HEK293 (cell line): ENCODE results near the gene PLCXD1.

Experiments used
- CTCF ChIA-PET: fragments of 350-600 bp; formaldehyde crosslinking; extraction: SDS; loops from one replicate; lab custom pipeline; 2021; ENCODE audit warnings: antibody characterized with exemption; lab: Yijun Ruan, JAX
- POLR2A ChIA-PET: fragments of 300-600 bp; formaldehyde crosslinking; extraction: SDS; loops from one replicate; lab custom pipeline; 2020; ENCODE audit warnings: antibody characterized with exemption, inconsistent platforms; lab: Yijun Ruan, JAX
- H3K27ac ChIP-seq: fragments of 200-500 bp; sonication (Bioruptor generic); 2 replicates; pipeline ENCODE4 v1.5.1; 2014; ENCODE audit warnings: low read depth, low read length, control low read depth, inconsistent platforms; ENCODE audit errors: extremely low read depth
- H3K36me3 ChIP-seq, 2 experiments: fragments of 200-500 bp in 1 of 2; sonication (Bioruptor generic) in 1 of 2; 1 replicate in 1 of 2; 2 replicates in 1 of 2; pipeline ENCODE4 v1.5.1; 2014 to 2017; ENCODE audit warnings: inconsistent platforms in 2 of 2, low read length in 2 of 2; ENCODE audit not compliant: control insufficient read depth in 2 of 2, insufficient read depth in 1 of 2
- H3K4me1 ChIP-seq: fragments of 200-500 bp; sonication (Bioruptor generic); 2 replicates; pipeline ENCODE4 v1.5.1; 2014; ENCODE audit warnings: mild to moderate bottlenecking, low read length, inconsistent platforms; ENCODE audit not compliant: control insufficient read depth, insufficient read depth
- H3K4me3 ChIP-seq: 2 replicates; pipeline ENCODE4 v1.5.1; 2011; ENCODE audit warnings: low read depth, mild to moderate bottlenecking, control low read depth, low read length, moderate library complexity
- H3K9me3 ChIP-seq: fragments of 200-500 bp; sonication (Bioruptor generic); 2 replicates; pipeline ENCODE4 v1.5.1; 2014; ENCODE audit warnings: low read depth, low read length, inconsistent platforms; ENCODE audit not compliant: control insufficient read depth, insufficient read depth
- BCL11A ChIP-seq: fragments of 450-650 bp; formaldehyde crosslinking; IDR thresholded peaks from 2 replicates; pipeline ENCODE4 v1.5.1; 2016; ENCODE audit warnings: low read depth, missing biosample characterization, missing genetic modification characterization
- HIC1 ChIP-seq: fragments of 450-650 bp; formaldehyde crosslinking; IDR thresholded peaks from 2 replicates; pipeline ENCODE4 v1.5.1; 2016; ENCODE audit warnings: missing biosample characterization, missing genetic modification characterization
- HOXD13 ChIP-seq: sonication (generic); formaldehyde crosslinking; IDR thresholded peaks from 2 replicates; pipeline ENCODE4 v1.8.0; 2022; ENCODE audit warnings: missing genetic modification reagents, borderline replicate concordance
- MZF1 ChIP-seq: fragments of 450-650 bp; formaldehyde crosslinking; IDR thresholded peaks from 2 replicates; pipeline ENCODE4 v1.5.1; 2017; ENCODE audit warnings: missing biosample characterization, missing genetic modification characterization, borderline replicate concordance
- OSR2 ChIP-seq: fragments of 450-650 bp; formaldehyde crosslinking; IDR thresholded peaks from 2 replicates; pipeline ENCODE4 v1.5.1; 2016; ENCODE audit warnings: missing biosample characterization, missing genetic modification characterization
- PRDM10 ChIP-seq: fragments of 450-650 bp; formaldehyde crosslinking; IDR thresholded peaks from 2 replicates; pipeline ENCODE4 v1.5.1; 2016; ENCODE audit warnings: missing biosample characterization, missing genetic modification characterization
- PRDM6 ChIP-seq: fragments of 450-650 bp; formaldehyde crosslinking; IDR thresholded peaks from 2 replicates; pipeline ENCODE4 v1.5.1; 2017; ENCODE audit warnings: missing biosample characterization, missing genetic modification characterization
- SP3 ChIP-seq: fragments of 450-650 bp; formaldehyde crosslinking; IDR thresholded peaks from 2 replicates; pipeline ENCODE4 v1.5.1; 2016; ENCODE audit warnings: missing biosample characterization, missing genetic modification characterization
- ZBTB26 ChIP-seq: fragments of 450-650 bp; formaldehyde crosslinking; optimal IDR thresholded peaks from 2 replicates; pipeline ENCODE3; 2016; ENCODE audit warnings: missing biosample characterization, mild to moderate bottlenecking, missing genetic modification characterization
- ZBTB44 ChIP-seq: fragments of 450-650 bp; IDR thresholded peaks from 2 replicates; pipeline ENCODE4 v1.5.1; 2018; ENCODE audit warnings: missing biosample characterization, mild to moderate bottlenecking, missing genetic modification characterization
- ZNF10 ChIP-seq: fragments of 450-650 bp; formaldehyde crosslinking; IDR thresholded peaks from 2 replicates; pipeline ENCODE4 v1.5.1; 2017; ENCODE audit warnings: missing biosample characterization, missing genetic modification characterization
- ZNF133 ChIP-seq: fragments of 450-650 bp; formaldehyde crosslinking; IDR thresholded peaks from 2 replicates; pipeline ENCODE4 v1.5.1; 2016; ENCODE audit warnings: missing biosample characterization, missing genetic modification characterization
- ZNF18 ChIP-seq: fragments of 450-650 bp; formaldehyde crosslinking; IDR thresholded peaks from 2 replicates; pipeline ENCODE4 v1.5.1; 2016; ENCODE audit warnings: missing biosample characterization, missing genetic modification characterization
- ZNF24 ChIP-seq: fragments of 450-650 bp; formaldehyde crosslinking; IDR thresholded peaks from 2 replicates; pipeline ENCODE4 v1.5.1; 2016; ENCODE audit warnings: missing biosample characterization, missing genetic modification characterization
- ZNF394 ChIP-seq: fragments of 450-650 bp; formaldehyde crosslinking; IDR thresholded peaks from 2 replicates; pipeline ENCODE4 v1.5.1; 2016; ENCODE audit warnings: missing biosample characterization, missing genetic modification characterization, mild to moderate bottlenecking, moderate library complexity, borderline replicate concordance
- ZNF561 ChIP-seq: fragments of 450-650 bp; IDR thresholded peaks from 2 replicates; pipeline ENCODE4 v1.5.1; 2018; ENCODE audit warnings: missing biosample characterization, missing genetic modification characterization, borderline replicate concordance
- ZNF623 ChIP-seq: fragments of 450-650 bp; formaldehyde crosslinking; IDR thresholded peaks from 2 replicates; pipeline ENCODE4 v1.5.1; 2016; ENCODE audit warnings: missing biosample characterization, missing genetic modification characterization
- ZNF654 ChIP-seq: fragments of 450-650 bp; formaldehyde crosslinking; IDR thresholded peaks from 2 replicates; pipeline ENCODE4 v1.5.1; 2016; ENCODE audit warnings: low read depth, missing biosample characterization, missing genetic modification characterization
- ZNF677 ChIP-seq: fragments of 450-650 bp; IDR thresholded peaks from 2 replicates; pipeline ENCODE4 v1.5.0; 2018; ENCODE audit warnings: missing biosample characterization, mild to moderate bottlenecking, missing genetic modification characterization, moderate library complexity
- ZSCAN30 ChIP-seq: fragments of 450-650 bp; IDR thresholded peaks from 2 replicates; pipeline ENCODE4 v1.5.1; 2018; ENCODE audit warnings: missing biosample characterization, mild to moderate bottlenecking, missing genetic modification characterization, moderate library complexity

PLCXD1 gene

GRCh38 chrX:283115-283845 lies 2.1 kb downstream of the PLCXD1 start (continued):
- TF ChIP-seq ZBTB44 (tag by site-specific recombination): no peak
- TF ChIP-seq ZNF133 (tag by site-specific recombination): 0 out of 2 replicates have a peak, but pooled peaks have one; percentile 32
- no peak for TF ChIP-seq ZNF394 (tag by site-specific recombination)
- TF ChIP-seq OSR2 (tag by site-specific recombination): 0 out of 2 replicates have a peak, but pooled peaks have one; percentile 17
- TF ChIP-seq ZBTB26 (tag by site-specific recombination): peak; percentile 13
- no peak for TF ChIP-seq PRDM6 (tag by site-specific recombination)
- no peak for TF ChIP-seq HOXD13 (CRISPR knock-in tag)
- TF ChIP-seq ZNF654 (tag by site-specific recombination): no peak
- TF ChIP-seq ZNF677 (tag by site-specific recombination): no peak
- TF ChIP-seq BCL11A (tag by site-specific recombination): no peak
- TF ChIP-seq ZNF24 (tag by site-specific recombination): no peak
- no peak for TF ChIP-seq HIC1
- no peak for TF ChIP-seq MZF1 (tag by site-specific recombination)
- TF ChIP-seq ZNF561 (tag by site-specific recombination): no peak
- TF ChIP-seq ZNF623 (tag by site-specific recombination): no peak

- Histone ChIP-seq H3K4me1 (no peaks in the 10 kb centered on the region; the same call in 1 of the 2 replicates), H3K9me3 (no peaks in the 10 kb centered on the region), H3K36me3 (peaks cover 42 to 55% of the 10 kb centered on the region in 2 experiments), H3K27ac (no peak overlapping the region), H3K4me3 (no peak overlapping the region)
- TF ChIP-seq ZSCAN30 (tag by site-specific recombination): no peak
- no peak for TF ChIP-seq PRDM10 (tag by site-specific recombination)
- peak; percentile 60; the same call in 1 of the 2 replicates for TF ChIP-seq ZNF18 (tag by site-specific recombination)
- TF ChIP-seq ZNF10: no peak
- TF ChIP-seq SP3 (tag by site-specific recombination): no peak
- ChIA-PET POLR2A (no interaction called here), CTCF (no interaction called here)
Measured at GRCh38 chrX:285076-285677, 4.0 kb downstream of the PLCXD1 start.
